Panc1 (cell line): ENCODE measurements around the gene ITPR3. TPM values are rescaled to one million over a fixed set of nuclear protein-coding genes. Genes with fewer than 3 reads are reported as not detected.

Experiments
- ATAC-seq: fragments of 200-7000 bp; cut with Tn5 transposase; 2 replicates; pipeline ENCODE4 v1.9.1; 2020; ENCODE audit warnings: mild to moderate bottlenecking, moderate library complexity
- BruUV-seq: library from RNA; stranded (reverse); fragments of 400-500 nt; replicated peaks from 2 replicates; lab custom pipeline; 2021; lab: Mats Ljungman, UMichigan
- CTCF ChIA-PET: fragments of 300-600 bp; sonication (Branson Sonifier 250); formaldehyde crosslinking; loops from one replicate; lab custom pipeline; 2022; ENCODE audit warnings: antibody characterized with exemption; lab: Charles Lee
- POLR2A ChIA-PET: fragments of 300-600 bp; sonication (Branson Sonifier 250); formaldehyde crosslinking; loops from one replicate; lab custom pipeline; 2022; ENCODE audit warnings: antibody characterized with exemption; lab: Charles Lee
- DNase-seq: peaks from one replicate; pipeline ENCODE4 v3.0.0-alpha.2; 2010; ENCODE audit warnings: low read depth, low spot score
- H3K27ac ChIP-seq: 2 replicates; pipeline ENCODE4 v1.5.1; 2011; ENCODE audit warnings: mild to moderate bottlenecking, low read length, inconsistent platforms
- H3K27me3 ChIP-seq: fragments of 200-500 bp; sonication (Bioruptor generic); 2 replicates; pipeline ENCODE4 v1.6.0; 2014; ENCODE audit warnings: low read length, inconsistent platforms; ENCODE audit not compliant: control insufficient read depth, insufficient read depth
- H3K36me3 ChIP-seq: fragments of 200-500 bp; sonication (Bioruptor generic); 2 replicates; pipeline ENCODE4 v1.5.1; 2014; ENCODE audit warnings: inconsistent platforms, mild to moderate bottlenecking, low read length, moderate library complexity; ENCODE audit not compliant: control insufficient read depth, insufficient read depth
- H3K4me1 ChIP-seq: 2 replicates; pipeline ENCODE4 v1.5.1; 2011; ENCODE audit warnings: inconsistent platforms, mild to moderate bottlenecking, low read length, moderate library complexity; ENCODE audit not compliant: control insufficient read depth, insufficient read depth
- H3K4me3 ChIP-seq, 2 experiments: 2 replicates each; pipeline ENCODE4 v1.5.1; 2011 to 2012; ENCODE audit warnings: low read depth in 2 of 2, low read length in 2 of 2, mild to moderate bottlenecking in 2 of 2, inconsistent platforms in 1 of 2, moderate library complexity in 1 of 2
- H3K9me3 ChIP-seq: fragments of 200-500 bp; sonication (Bioruptor generic); 2 replicates; pipeline ENCODE4 v1.5.1; 2014; ENCODE audit warnings: low read depth, mild to moderate bottlenecking, inconsistent platforms, low read length, moderate library complexity; ENCODE audit not compliant: control insufficient read depth, insufficient read depth
- CTCF ChIP-seq: fragments of 450-650 bp; IDR thresholded peaks from 2 replicates; pipeline ENCODE4 v1.5.1; 2017; ENCODE audit warnings: mild to moderate bottlenecking
- POLR2AphosphoS5 ChIP-seq: IDR thresholded peaks from 2 replicates; pipeline ENCODE4 v1.6.1; 2012; ENCODE audit warnings: mild to moderate bottlenecking, low read depth, low read length, moderate library complexity
- SIN3A ChIP-seq: IDR thresholded peaks from 2 replicates; pipeline ENCODE4 v1.6.1; 2012; ENCODE audit warnings: low read depth, mild to moderate bottlenecking, low read length, moderate library complexity, borderline replicate concordance; ENCODE audit not compliant: insufficient read depth
- TCF7L2 ChIP-seq: IDR thresholded peaks from 2 replicates; pipeline ENCODE4 v1.6.1; 2011; ENCODE audit warnings: mild to moderate bottlenecking, low read depth, low read length, inconsistent platforms
- in situ Hi-C: cut with HindIII; loops from 2 replicates; pipeline ENCODE4 v1.10.0; 2016; ENCODE audit warnings: low sequenced_read_pairs, low pct_unique_long_range_greater_than_20kb
- intact Hi-C: fragments of 100-400 bp; cut with micrococcal nuclease; formaldehyde crosslinking; loops from one replicate; pipeline ENCODE4 v1.10.0; 2022; ENCODE audit not compliant: unreplicated experiment
- total RNA-seq: library from RNA; stranded (reverse); gene quantifications from one replicate; pipeline ENCODE4 v1.2.1, GENCODE V29; 2021; ENCODE audit not compliant: unreplicated experiment
- TF ChIP-seq, protein P1 (sequence below), 2 experiments: IDR thresholded peaks; 2 replicates each; pipeline ENCODE4 v1.6.1; 2011 to 2012; ENCODE audit warnings: low read depth in 2 of 2, control low read depth in 1 of 2, low read length in 1 of 2, mild to moderate bottlenecking in 1 of 2, moderate library complexity in 1 of 2; ENCODE audit not compliant: insufficient read depth in 1 of 2

Gene ITPR3
- total RNA-seq, 1 experiment from 2014 or later: 65.8 TPM

GRCh38 chr6:33729059-33729458 lies 107.9 kb downstream of the ITPR3 start:
- Histone ChIP-seq H3K27ac (no peak overlapping the region), H3K27me3 (no peaks in the 10 kb centered on the region), H3K9me3 (no peaks in the 10 kb centered on the region), H3K4me1 (no peaks in the 10 kb centered on the region), H3K4me3 (no peak overlapping the region), H3K36me3 (no peaks in the 10 kb centered on the region)
- ATAC-seq (no peak), DNase-seq (no peak)
- in situ Hi-C loops: no loop called here
- ChIA-PET POLR2A (interaction anchor here (0.6 kb wide), 1 partner anchor 18 kb away, joined by 5 read pairs; the partner anchor contains the start of gene UQCC2), CTCF (no interaction called here)
- no TSS peak for BruUV-seq
- intact Hi-C loops: no loop called here
- TF ChIP-seq, protein P1, sequence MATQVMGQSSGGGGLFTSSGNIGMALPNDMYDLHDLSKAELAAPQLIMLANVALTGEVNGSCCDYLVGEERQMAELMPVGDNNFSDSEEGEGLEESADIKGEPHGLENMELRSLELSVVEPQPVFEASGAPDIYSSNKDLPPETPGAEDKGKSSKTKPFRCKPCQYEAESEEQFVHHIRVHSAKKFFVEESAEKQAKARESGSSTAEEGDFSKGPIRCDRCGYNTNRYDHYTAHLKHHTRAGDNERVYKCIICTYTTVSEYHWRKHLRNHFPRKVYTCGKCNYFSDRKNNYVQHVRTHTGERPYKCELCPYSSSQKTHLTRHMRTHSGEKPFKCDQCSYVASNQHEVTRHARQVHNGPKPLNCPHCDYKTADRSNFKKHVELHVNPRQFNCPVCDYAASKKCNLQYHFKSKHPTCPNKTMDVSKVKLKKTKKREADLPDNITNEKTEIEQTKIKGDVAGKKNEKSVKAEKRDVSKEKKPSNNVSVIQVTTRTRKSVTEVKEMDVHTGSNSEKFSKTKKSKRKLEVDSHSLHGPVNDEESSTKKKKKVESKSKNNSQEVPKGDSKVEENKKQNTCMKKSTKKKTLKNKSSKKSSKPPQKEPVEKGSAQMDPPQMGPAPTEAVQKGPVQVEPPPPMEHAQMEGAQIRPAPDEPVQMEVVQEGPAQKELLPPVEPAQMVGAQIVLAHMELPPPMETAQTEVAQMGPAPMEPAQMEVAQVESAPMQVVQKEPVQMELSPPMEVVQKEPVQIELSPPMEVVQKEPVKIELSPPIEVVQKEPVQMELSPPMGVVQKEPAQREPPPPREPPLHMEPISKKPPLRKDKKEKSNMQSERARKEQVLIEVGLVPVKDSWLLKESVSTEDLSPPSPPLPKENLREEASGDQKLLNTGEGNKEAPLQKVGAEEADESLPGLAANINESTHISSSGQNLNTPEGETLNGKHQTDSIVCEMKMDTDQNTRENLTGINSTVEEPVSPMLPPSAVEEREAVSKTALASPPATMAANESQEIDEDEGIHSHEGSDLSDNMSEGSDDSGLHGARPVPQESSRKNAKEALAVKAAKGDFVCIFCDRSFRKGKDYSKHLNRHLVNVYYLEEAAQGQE (IDR thresholded peaks at IDR 0.05; ENCODE audit: insufficient read depth in 1 of 2, low read depth in 2 of 2, low read length in 1 of 2): no peak
- TF ChIP-seq SIN3A (no peak), CTCF (no peak), POLR2AphosphoS5 (no peak), TCF7L2 (no peak)

DNA sequence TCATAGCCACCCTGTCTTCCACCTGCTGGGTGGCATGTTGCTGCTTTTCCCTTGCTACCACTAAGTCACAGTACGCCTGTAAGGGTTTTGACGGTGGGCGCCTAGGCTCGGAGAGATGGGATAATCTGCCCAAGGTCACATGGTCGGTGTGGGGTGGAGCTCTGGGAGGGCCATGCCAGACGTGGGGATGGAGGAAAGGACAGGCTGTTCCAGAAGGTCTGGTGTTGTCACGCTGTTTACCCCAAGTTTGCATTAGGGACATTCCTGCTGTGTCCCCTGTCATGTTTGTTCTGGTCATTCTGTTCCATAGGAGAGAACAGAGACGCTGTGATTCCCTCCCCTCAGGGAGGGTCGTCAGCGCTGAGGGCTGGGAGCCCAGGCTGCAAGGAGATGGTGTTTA lies 109.5 kb downstream of the ITPR3 start:
- no peaks in the 10 kb centered on the region for H3K27me3 ChIP-seq
- no peaks in the 10 kb centered on the region for H3K9me3 ChIP-seq
- no peaks in the 10 kb centered on the region for H3K36me3 ChIP-seq
- no peak overlapping the region for H3K27ac ChIP-seq
- ATAC-seq (no peak), DNase-seq (no peak)
- H3K4me3 ChIP-seq: no peak overlapping the region
- ChIA-PET CTCF (interaction anchor here (0.6 kb wide), 1 partner anchor 411 kb away, joined by 3 read pairs; no protein-coding TSS in a partner anchor), POLR2A (no interaction called here)
- intact Hi-C loops (no loop called here), in situ Hi-C loops (no loop called here)
- H3K4me1 ChIP-seq: no peaks in the 10 kb centered on the region
- TF ChIP-seq, protein P1 (IDR thresholded peaks at IDR 0.05; ENCODE audit: insufficient read depth in 1 of 2, low read depth in 2 of 2, low read length in 1 of 2): no peak
- TF ChIP-seq CTCF: no peak
- no peak for TF ChIP-seq TCF7L2
- no peak for TF ChIP-seq SIN3A
- TF ChIP-seq POLR2AphosphoS5: no peak
- no TSS peak for BruUV-seq
